Measurements from ENCODE around the gene TMEM213.

Gene TMEM213

GRCh38 chr7:138832966-138833365, 35.2 kb downstream of the TMEM213 start:
- in situ Hi-C loops (cut with HindIII; ENCODE audit: low pct_unique_long_range_greater_than_20kb, low sequenced_read_pairs), result no loop called here
- no peak for DNase-seq (ENCODE audit: low read depth in 1 of 2, low spot score in 1 of 2)
- no peak for TF ChIP-seq JUND (IDR thresholded peaks at IDR 0.05; ENCODE audit: low read depth)

- in situ Hi-C loops (cut with HindIII; ENCODE audit: low pct_unique_long_range_greater_than_20kb, low sequenced_read_pairs), result no loop called here
- TF ChIP-seq JUND (IDR thresholded peaks at IDR 0.05; ENCODE audit: low read depth), result no peak
- no peak for DNase-seq (ENCODE audit: low read depth in 1 of 2, low spot score in 1 of 2)
These were observed 35.8 kb downstream of the TMEM213 start for GRCh38 chr7:138833596-138833995.

- no peak for DNase-seq (ENCODE audit: low read depth in 1 of 2, low spot score in 1 of 2)
- no peak for TF ChIP-seq JUND (IDR thresholded peaks at IDR 0.05; ENCODE audit: low read depth)
- in situ Hi-C loops (cut with HindIII; ENCODE audit: low pct_unique_long_range_greater_than_20kb, low sequenced_read_pairs), result no loop called here
These were observed 36.8 kb downstream of the TMEM213 start for GRCh38 chr7:138834583-138834982.

GRCh38 chr7:138835087-138835486, 37.3 kb downstream of the TMEM213 start:
- TF ChIP-seq JUND (IDR thresholded peaks at IDR 0.05; ENCODE audit: low read depth), result no peak
- in situ Hi-C loops (cut with HindIII; ENCODE audit: low pct_unique_long_range_greater_than_20kb, low sequenced_read_pairs), result no loop called here
- DNase-seq (ENCODE audit: low read depth in 1 of 2, low spot score in 1 of 2), result no peak

DNA sequence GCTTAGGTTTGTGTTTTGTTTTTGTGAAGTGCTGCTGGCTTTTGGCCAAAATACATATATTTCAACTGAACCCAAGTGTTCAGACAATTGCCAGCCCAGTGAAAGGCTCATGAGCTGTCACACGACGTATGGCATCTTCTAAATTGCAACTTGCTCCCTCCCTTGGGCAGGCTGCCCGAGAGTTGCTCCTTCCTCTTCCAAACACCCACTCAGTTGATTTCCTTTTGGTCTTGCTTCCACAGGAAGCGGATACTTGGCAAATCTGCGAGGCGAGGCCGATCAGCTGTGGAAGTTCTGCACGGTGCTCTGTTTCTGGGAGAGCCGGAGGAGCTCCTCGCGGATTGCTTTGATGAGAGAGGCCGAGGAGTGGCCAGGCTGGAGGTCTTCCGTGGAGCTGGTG, 39.8 kb downstream of the TMEM213 start:
- DNase-seq (ENCODE audit: low read depth in 1 of 2, low spot score in 1 of 2), result no peak
- in situ Hi-C loops (cut with HindIII; ENCODE audit: low pct_unique_long_range_greater_than_20kb, low sequenced_read_pairs), result no loop called here
- no peak for TF ChIP-seq JUND (IDR thresholded peaks at IDR 0.05; ENCODE audit: low read depth)

DNA sequence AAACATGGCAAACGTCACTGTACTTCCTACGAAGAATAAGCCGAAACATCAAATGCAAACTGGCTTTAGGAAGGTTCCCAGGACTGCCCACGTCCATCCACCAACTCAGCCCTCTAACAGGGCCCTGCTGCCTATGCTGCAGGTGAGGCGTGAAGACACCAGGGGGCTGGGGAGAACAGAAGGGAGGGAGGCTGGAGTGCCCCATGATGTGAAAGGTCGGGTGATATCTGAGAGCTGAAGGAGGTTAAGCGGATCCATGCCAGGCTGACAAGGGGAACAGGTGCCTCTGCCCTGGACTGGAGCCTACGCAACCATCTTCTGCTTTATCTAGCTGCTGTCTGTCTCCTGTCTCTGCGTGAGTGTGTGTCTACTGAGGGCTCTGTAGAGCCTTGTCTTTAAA, 40.4 kb downstream of the TMEM213 start:
- TF ChIP-seq JUND (IDR thresholded peaks at IDR 0.05; ENCODE audit: low read depth), result no peak
- no peak for DNase-seq (ENCODE audit: low read depth in 1 of 2, low spot score in 1 of 2)
- in situ Hi-C loops (cut with HindIII; ENCODE audit: low pct_unique_long_range_greater_than_20kb, low sequenced_read_pairs), result no loop called here

DNA sequence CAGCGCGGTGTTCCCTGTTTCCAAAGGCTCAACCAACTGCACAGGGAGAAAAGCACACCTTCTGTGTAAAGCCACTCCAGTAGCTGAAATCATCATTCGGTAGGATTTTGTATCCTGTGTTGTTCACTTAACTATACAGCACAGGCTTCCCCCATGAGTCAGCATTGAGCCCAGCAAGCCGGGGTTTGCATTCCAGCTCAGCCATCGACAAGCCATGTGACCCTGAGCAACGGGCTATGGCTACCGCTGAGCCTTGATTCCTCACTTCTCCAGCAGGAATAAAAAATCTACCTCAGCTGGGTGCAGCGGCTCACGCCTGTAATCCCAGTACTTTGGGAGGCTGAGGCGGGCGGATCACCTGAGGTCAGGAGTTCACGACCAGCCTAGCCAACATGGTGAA, 44.3 kb downstream of the TMEM213 start:
- no peak for DNase-seq (ENCODE audit: low read depth in 1 of 2, low spot score in 1 of 2)
- no peak for TF ChIP-seq JUND (IDR thresholded peaks at IDR 0.05; ENCODE audit: low read depth)

GRCh38 chr7:138843632-138844580, 46.1 kb downstream of the TMEM213 start:
- no peak for DNase-seq (ENCODE audit: low read depth in 1 of 2, low spot score in 1 of 2)

More for the DNA sequence above, 44.3 kb downstream of the TMEM213 start:
- in situ Hi-C loops (cut with HindIII; ENCODE audit: low pct_unique_long_range_greater_than_20kb, low sequenced_read_pairs), result no loop called here

DNA sequence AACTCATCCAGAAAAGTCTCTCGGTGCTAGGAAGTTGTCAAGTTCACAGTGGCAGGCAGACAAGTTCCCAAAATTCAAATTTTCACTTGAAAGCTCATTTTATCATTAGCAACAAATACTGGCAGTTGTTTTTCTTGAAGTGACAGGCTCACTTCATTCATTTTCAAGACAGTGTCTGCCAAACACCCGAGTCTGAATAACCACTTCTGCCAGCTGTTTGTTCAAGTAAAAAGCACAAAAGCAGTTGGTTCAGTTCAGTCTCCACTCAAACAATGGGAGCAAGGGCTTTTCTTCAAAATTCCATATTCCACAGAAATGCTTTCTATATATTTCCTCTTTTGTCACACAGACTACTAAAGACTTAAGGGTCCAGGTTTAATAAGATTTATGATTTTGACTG, 47.9 kb downstream of the TMEM213 start:
- no peak for TF ChIP-seq JUND (IDR thresholded peaks at IDR 0.05; ENCODE audit: low read depth)
- in situ Hi-C loops (cut with HindIII; ENCODE audit: low pct_unique_long_range_greater_than_20kb, low sequenced_read_pairs), result no loop called here
- DNase-seq (ENCODE audit: low read depth in 1 of 2, low spot score in 1 of 2), result no peak

More at GRCh38 chr7:138843632-138844580, 46.1 kb downstream of the TMEM213 start:
- no peak for TF ChIP-seq JUND (IDR thresholded peaks at IDR 0.05; ENCODE audit: low read depth)
- in situ Hi-C loops (cut with HindIII; ENCODE audit: low pct_unique_long_range_greater_than_20kb, low sequenced_read_pairs), result no loop called here

DNA sequence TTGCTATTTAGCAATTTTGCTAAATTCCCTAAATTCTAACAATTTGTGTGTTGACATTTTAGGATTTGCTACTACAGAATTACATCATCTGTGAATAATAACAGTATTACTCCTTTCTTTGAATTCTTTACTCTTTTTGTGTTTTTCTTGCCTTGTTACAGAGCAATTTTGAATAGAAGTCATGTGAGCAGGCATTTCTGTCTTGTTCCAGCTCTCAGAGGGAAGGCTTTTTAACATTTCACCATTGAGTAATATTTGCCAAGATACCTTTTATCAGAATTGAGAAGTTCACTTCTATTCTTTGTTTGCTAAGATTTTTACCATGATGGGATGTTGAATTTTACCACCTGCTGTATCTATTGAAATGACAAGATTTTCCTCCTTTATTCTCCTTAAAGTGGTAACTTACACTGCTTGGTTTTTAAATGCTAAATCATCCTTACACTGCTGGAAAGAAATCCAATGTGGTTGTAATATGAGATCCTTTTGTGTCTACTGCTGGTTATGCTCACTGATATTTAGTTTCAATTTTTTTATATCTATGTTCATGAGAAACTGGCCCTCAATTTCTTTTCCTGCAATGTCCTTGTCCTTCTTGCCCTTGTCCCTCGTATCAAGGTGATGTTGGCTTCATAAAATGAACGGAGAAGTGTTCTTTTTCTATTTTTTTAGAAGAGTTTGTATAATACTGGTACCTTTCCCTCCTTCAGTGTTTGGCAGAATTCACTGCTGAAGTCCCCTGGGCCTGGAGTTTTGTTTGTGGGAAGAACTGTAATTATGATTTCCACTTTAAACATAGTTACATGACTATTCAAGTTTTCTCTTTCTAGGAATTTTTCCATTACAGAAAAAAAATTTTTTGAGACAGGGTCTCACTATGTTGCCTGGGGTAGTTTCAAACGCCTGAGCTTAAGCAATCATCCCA, 50.5 kb downstream of the TMEM213 start:
- in situ Hi-C loops (cut with HindIII; ENCODE audit: low pct_unique_long_range_greater_than_20kb, low sequenced_read_pairs), result no loop called here
- no peak for TF ChIP-seq JUND (IDR thresholded peaks at IDR 0.05; ENCODE audit: low read depth)
- DNase-seq (ENCODE audit: low read depth in 1 of 2, low spot score in 1 of 2), result no peak

DNA sequence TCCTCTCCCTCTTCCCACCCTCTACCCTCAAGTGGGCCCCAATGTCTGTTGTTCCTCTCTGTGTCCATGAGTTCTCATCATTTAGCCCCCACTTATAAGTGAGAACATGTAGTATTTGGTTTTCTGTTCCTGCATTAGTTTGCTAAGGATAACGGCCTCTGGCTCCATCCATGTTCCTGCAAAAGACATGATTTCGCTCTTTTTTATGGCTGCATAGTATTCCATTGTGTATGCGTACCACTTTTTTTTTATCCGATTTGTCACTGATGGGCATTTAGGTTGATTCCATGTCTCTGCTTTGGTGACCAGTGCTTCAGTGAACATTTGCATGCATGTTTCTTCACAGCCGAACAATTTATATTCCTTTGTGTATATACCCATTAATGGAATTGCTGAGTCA, 51.9 kb downstream of the TMEM213 start:
- DNase-seq (ENCODE audit: low read depth in 1 of 2, low spot score in 1 of 2), result no peak
- TF ChIP-seq JUND (IDR thresholded peaks at IDR 0.05; ENCODE audit: low read depth), result no peak
- in situ Hi-C loops (cut with HindIII; ENCODE audit: low pct_unique_long_range_greater_than_20kb, low sequenced_read_pairs), result no loop called here

DNA sequence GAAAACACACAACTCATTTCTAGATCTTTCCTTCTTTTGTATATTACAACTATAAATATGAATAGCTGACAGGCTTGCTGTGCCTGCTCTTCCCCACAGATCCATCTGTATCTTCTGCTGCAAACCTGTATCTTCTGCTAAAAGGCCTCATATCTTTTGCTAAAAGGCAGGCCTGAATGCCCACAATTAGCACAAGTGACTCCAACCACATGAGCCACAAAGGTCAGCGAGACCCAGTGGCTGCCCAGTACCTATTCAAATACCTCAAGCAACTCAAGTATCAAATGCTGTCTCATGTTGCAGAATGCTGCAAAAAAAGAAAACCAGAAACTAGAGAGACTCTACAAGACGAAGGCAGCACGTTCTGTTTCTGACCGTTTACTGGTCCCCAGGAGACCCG, 54.7 kb downstream of the TMEM213 start:
- DNase-seq (ENCODE audit: low read depth in 1 of 2, low spot score in 1 of 2), result no peak
- in situ Hi-C loops (cut with HindIII; ENCODE audit: low pct_unique_long_range_greater_than_20kb, low sequenced_read_pairs), result no loop called here
- no peak for TF ChIP-seq JUND (IDR thresholded peaks at IDR 0.05; ENCODE audit: low read depth)

- no peak for DNase-seq (ENCODE audit: low read depth in 1 of 2, low spot score in 1 of 2)
- in situ Hi-C loops (cut with HindIII; ENCODE audit: low pct_unique_long_range_greater_than_20kb, low sequenced_read_pairs), result no loop called here
- TF ChIP-seq JUND (IDR thresholded peaks at IDR 0.05; ENCODE audit: low read depth), result no peak
These were observed 55.7 kb downstream of the TMEM213 start for GRCh38 chr7:138853448-138853847.
